ENCODE data around the gene GPLD1.

Gene GPLD1

DNA sequence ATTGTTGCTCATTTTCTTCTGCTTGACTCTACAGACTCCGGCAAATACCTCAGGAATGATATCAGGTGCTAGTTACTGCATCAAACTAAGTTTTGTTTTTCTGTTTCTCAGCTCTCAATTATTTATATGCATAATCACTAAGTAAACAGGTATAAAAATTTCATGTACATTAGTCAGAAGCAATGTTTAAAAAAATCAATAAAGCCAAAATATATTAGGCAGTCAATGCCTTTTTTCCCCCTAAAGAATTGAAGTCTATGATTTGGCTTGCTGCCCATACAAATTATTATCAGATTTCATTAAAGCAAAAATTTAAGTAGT lies 107.2 kb downstream of the GPLD1 start:
- DNase-seq (no peak), ATAC-seq (replicated peaks) (no peak)
- peaks cover 8 to 33% of the 10 kb centered on the region in 2 donors for H3K27me3 Mint-ChIP-seq
- no peaks in the 10 kb centered on the region for H3K36me3 Mint-ChIP-seq
- peaks cover 0 to 3% of the 10 kb centered on the region in 2 donors for H3K9me3 Mint-ChIP-seq
- no peak overlapping the region for H3K27ac Mint-ChIP-seq
- no peaks in the 10 kb centered on the region for H3K4me1 Mint-ChIP-seq
- no peak overlapping the region for H3K4me3 Mint-ChIP-seq

DNA sequence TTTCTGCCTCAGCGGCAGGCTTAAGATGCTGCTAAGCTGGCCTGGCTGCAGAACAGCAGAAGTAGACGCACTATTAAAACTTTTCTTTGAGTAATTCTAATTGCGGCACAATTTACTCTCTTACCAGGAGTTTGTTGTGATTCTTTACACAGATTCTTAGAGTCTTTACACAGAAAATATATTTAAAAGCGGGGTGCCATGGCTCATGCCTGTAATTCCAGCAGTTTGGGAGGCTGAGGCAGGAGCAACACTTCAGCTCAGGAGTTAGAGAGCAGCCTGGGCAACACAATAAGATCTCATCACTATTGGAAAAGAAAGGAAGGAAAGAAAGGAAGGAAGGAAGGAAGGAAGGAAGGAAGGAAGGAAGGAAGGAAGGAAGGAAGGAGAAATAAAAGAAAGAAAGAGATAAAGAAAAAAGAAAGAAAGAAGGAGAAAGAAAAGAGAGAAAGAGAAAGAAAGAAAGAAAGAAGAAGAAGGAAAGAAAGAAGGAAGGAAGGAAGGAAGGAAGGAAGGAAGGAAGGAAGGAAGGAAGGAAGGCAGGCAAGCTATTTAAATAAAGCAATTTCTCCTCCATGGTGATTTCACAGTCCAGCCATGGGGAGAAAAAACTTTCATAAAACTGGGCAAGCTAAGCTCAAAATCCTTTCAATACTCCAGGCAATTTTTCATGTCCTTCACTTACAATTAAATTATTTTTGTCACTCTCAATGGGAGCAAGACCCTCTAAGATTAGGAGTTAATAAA lies 107.7 kb downstream of the GPLD1 start:
- no peaks in the 10 kb centered on the region for H3K4me1 Mint-ChIP-seq
- H3K9me3 Mint-ChIP-seq = peaks cover 0 to 3% of the 10 kb centered on the region in 2 donors
- no peak overlapping the region for H3K27ac Mint-ChIP-seq
- ATAC-seq (replicated peaks) = no peak
- DNase-seq = no peak
- peaks cover 8 to 34% of the 10 kb centered on the region in 2 donors for H3K27me3 Mint-ChIP-seq
- H3K4me3 Mint-ChIP-seq = no peak overlapping the region
- no peaks in the 10 kb centered on the region for H3K36me3 Mint-ChIP-seq

DNA sequence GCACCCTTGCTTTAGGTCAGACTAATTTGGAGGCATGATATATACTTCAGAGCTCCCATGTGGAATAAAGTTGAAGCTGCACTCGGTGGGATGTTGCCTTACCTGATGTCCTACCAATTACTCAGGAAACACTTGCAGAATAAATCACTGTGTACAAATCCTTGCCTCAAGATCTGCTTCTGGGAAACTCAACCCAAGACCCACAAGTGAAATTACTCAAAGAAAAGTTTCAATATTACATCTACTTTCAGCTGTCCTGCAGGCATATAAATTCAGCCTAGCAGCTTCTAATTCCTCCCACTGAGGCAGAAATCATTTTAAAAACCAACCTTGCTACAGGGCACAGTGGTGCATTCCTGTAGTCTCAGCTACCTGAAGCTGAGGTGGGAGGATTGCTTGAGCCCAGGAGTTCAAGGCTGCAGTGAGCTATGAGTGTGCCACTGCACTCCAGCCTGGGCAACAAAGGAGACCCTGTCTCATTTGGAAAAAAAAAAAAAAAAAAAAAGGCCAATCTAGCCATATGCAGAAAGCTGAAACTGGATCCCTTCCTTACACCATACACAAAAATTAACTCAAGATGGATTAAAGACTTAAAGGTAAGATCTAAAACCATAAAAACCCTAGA lies 110.8 kb downstream of the GPLD1 start:
- no peak for ATAC-seq (replicated peaks)
- Mint-ChIP-seq H3K4me3 (no peak overlapping the region), H3K9me3 (peaks cover 0 to under 1% of the 10 kb centered on the region in 2 donors), H3K4me1 (no peaks in the 10 kb centered on the region), H3K36me3 (no peaks in the 10 kb centered on the region), H3K27ac (no peak overlapping the region), H3K27me3 (peaks cover 9 to 19% of the 10 kb centered on the region in 2 donors)
- DNase-seq = no peak
